ENCODE data around the gene SLC25A21.

- no peak for TF ChIP-seq POLR2AphosphoS5 (IDR thresholded peaks at IDR 0.05; ENCODE audit: low read depth, low read length)
- no peak for TF ChIP-seq TAF1 (IDR thresholded peaks at IDR 0.05; ENCODE audit: borderline replicate concordance, insufficient read depth, low read length)
- TF ChIP-seq SIN3A (IDR thresholded peaks at IDR 0.05; ENCODE audit: borderline replicate concordance, insufficient read depth, low read length): no peak
These were observed 416.2 kb downstream of the SLC25A21 start for GRCh38 chr14:36756226-36756625.
